HG03175 (cell line): ENCODE data around the gene CCDC86.
A peak's percentile ranks its signal among the peaks of the same experiment; 100 is the strongest.

Experiments
- ATAC-seq: cut with Tn5 transposase; IDR thresholded peaks from one replicate; pipeline ENCODE4 v1.9.1; 2021; ENCODE audit warnings: mild to moderate bottlenecking, moderate library complexity; ENCODE audit not compliant: unreplicated experiment

CCDC86 gene

DNA sequence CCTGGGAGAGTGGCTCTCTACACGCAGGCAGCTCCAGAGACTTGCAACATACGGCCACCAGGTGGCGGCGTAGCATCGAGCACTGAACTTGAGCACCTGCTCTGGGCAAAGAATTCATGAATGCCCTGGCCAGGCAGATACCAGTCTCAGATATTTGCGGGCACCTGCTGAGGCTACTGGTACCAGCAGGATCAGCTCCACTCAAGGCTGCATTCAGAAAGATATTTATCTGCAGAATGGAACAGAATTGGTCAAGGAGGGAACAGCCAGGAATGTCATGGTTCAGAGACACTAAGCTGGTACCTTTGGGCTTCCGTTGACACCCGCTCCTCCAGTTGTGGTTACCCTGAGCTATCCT, 10.8 kb upstream of the CCDC86 start:
- peak; percentile 72 for ATAC-seq

DNA sequence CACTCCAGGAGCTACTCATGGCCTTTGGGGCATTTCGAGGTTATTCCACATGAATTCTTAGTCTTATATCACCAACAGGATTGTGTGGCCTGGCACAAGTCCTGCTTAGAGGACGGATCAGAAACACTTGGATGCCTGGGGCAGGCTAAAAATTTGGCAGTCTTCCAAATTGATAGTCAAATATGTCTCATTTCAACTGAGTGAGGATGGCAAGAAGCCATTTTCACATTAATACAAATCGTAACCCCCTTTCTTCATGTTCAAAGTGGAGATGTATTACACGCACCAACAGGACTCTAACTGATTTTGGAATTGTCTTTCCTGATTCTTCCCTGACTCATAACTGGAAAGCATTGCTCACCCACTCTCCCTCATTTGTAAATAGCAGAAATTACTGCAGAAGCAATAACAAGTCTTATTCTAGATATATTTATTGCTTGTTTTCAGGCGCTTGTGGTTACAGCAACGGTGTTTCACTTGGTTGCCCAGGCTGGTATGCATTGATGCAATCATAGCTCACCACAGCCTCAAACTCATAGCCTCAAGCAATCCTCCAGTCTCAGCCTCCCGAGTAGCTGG, 10.3 kb upstream of the CCDC86 start:
- no peak for ATAC-seq

DNA sequence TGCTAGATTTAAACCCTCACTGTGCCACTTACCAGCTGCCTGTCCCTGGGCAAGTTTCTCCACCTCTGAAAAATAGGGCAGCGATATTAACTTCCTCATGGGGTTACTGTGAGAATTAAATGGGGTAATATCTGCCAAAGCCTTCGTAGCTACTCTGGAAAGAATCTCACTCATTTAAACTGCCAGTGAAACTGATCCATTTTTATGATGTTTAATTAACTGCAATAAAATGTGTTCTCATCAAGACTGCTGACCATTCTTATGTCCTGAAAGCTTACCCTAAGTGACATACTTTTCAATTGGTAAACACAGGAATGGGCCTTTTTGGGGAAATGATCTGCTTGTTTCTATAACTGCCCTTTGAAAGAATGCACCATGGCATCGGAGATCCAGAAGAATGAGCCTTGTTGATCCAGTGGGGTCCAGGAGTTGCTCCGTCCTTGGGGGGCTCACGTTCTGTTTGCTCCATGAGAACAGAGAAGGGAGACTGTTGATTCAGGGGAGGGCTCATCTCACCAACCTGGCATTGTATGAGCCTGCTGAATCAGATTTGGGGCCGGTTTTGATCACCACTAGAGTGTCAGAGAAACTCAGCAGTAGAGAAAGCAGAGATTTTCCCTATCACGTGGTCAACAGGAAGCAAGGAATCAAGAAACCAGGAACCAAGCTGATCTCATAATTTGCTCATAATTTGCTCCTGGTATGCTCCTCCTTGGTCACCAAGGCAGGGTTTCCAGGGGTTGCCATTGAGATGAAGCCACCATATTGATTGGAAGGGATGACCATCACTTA, 7.0 kb upstream of the CCDC86 start:
- ATAC-seq: no peak

DNA sequence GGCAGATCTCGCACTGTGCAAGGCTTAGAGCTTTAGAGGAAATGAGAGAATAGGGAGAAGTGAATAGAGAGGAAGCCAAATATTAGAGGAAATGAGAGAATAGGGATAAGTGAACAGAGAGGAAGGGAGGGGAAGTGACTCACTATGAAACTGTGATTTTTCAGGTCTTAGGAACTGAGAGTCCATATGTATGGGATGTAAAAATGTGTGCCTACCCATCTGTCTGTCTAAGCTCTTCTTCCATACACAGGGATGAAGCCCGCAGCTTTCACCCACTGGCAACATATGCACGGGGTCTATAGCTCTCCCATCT, 6.4 kb upstream of the CCDC86 start:
- no peak for ATAC-seq

DNA sequence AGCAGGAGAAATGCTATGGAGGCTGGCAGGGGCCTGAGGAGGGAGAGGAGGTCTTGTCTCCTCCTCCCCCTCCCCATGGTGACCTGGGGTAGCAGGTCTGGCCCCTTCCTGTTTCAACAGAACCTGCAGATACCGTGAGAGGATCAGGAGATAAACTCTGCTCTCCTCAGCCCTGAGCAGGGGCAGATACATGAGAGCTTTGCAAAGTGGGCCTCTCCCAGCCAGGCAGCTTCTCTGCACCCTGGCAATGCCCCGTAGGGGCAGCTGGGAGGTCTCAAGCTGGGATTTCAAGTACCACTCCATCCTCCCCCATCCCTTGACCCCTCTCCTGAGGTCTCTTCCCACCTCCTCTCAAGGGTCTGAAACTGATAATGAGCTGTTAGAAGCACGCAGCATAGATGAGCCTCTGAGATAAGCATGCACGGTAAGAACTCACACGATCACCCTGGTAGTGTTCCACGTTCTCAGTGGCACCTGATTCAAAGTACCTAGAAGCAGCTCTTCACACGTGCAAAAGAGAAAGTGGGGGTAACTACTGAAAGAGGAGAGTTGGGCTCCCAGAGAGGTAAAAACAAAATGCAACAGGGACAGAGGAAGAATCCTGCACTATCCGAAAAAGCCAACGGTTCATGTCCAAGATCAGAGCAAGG, 4.9 kb upstream of the CCDC86 start:
- ATAC-seq: no peak

DNA sequence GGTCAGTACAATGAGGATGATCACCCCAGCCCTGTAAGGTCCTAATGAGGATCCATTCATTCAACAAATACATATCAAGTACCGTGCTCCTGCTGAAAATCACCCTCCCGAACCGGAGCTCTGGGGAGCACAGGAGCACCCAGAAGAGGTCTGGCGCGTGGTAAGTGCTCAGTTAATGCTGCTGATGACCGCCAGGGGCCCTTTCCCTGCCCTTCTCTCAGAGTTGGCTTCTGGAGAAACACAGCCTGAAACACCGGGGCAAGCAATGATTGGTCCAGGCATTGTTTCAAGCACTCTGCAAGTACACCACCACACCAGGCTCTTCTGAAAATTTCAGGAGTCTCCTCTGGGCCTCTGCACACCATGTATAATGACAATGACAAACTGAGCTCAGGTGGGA, 3.8 kb upstream of the CCDC86 start:
- no peak for ATAC-seq

DNA sequence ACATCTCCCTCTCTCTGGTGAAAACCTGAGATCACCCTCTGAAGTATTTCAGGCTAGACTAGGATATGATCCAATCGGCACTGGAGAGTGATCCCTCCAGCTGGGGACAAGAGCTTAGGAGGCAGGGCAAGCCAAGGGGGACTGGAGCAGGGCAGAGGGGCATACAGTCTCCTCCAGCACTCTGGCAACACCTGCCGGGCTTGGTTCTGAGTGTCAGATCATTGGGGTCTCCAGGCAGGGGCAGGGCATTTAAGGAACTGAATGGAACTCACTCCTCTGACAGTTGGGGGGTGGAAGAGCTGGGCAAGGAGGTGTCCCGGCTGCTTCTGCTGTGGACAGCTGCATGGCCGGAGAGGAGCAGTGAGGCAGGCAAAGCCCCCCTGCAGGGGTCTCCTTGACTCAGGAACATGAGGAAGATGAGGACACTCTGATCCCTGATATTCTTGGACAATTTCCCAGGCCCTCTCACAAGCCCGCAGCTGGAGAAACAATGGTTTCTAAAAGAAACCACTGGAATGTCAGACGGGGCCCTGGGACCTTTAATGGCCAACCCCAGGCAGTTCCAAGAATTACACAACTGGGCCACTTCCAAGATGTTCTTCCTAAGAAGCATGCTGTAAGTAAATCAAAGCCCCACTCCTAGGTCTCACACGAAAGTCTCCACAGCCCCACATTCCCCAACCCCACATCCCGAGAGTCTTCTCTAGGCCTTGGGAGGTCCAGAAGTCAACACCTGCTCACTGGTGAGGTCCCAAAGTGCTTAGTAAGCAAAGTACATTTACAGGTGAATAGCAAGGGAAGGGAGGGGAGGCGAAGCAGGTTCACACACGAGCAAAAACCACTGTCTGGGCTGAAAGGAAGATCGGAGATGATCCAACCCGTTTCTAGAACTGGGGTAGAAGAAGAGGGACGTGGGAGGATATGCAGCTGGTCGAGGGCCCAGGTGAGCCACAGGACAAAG, 1.2 kb upstream of the CCDC86 start:
- ATAC-seq: no peak

DNA sequence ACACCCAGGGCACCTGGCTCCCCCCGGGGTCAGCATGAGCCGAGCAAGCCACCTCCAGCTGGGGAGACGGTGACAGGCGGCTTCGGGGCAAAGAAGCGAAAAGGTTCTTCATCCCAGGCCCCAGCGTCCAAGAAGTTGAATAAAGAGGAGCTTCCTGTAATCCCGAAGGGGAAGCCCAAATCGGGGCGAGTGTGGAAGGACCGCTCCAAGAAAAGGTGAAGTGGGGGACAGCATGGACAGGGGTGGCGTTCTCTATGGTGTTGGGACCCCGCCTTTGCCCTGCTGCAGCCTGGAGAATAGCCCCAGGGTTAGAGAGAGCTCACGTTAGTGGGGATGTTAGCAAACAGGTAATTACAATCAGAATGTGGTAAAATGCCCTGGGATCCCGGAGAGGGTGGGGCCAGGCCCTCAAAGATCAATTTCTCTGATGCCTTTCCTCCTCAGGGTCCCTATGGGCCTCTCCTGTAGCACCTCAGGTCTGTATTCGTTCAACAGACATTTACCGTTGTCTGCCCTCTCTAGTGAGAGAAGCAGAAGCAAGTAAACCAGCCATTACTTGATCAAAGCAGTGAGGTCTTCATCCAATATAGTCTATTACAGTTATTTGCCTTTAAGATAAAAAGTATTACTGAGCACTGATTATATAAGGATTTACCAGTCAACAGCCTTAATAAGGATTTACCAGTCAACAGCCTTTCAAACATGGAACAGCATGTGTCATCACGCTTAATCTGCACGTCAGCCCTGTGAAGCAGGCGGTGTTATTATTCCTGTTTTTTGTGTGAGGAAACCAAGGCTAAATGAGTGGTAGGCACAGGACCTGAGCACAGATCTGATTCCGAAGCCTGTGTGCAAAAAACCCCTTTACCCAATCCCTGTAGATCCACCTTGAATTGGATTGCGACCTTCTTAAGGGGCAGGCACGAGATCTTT, 1.0 kb downstream of the CCDC86 start:
- no peak for ATAC-seq

DNA sequence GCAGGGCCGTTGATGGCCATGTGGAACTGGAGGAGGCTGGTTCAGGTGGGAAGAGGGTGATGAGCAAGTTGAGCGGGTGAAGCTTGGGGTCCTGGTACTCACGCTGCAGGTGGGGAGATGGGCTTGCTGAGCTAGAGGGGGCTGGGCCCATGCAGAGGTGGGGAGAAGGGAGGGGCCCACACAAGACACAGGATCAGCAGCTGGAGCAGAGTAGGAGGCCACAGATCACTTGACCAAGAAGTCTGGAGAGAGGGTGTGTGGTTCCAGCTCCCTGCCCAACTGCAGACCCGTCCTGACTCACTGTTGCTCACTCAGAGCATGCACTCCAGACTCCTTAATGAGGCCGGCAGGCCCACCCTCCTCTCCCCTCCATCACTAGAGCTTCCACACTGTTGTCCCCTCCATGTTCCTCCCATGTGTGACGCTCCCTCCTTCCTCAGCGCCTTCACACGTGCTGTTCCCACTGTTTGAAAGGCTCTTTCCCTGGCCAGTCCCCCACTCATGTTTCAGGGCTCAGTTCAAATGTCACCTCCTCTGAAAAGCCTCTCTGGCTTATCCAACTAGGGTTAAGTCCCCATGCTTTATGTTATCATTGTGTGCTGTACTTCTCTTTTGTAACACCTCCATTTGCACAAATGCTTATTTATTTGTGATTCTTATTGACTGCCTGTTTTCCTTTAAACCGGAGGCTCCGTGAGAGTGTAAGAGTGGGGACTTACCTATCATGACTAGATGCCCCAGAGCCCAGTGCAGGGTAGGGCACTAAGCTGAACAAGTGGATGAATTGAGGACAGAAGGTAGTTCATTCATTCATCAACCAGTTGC, 2.3 kb downstream of the CCDC86 start:
- no peak for ATAC-seq

DNA sequence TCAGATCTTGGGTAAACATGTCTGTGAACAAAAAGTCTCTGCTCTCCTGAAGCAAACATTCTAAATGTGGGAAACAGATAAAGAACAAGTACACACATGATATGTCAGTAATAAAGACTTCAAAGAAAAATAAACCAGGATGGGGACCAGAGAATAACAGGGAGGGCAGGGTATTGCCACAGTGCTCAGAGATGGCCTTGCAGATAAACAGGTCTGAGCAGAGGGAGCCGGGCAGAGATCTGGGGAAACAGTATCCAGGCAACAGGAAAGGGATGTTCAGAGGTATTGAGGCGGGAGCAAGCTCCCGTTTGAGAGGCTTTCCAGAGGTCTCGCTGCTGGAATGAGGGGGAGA, 2.9 kb downstream of the CCDC86 start:
- ATAC-seq: no peak

DNA sequence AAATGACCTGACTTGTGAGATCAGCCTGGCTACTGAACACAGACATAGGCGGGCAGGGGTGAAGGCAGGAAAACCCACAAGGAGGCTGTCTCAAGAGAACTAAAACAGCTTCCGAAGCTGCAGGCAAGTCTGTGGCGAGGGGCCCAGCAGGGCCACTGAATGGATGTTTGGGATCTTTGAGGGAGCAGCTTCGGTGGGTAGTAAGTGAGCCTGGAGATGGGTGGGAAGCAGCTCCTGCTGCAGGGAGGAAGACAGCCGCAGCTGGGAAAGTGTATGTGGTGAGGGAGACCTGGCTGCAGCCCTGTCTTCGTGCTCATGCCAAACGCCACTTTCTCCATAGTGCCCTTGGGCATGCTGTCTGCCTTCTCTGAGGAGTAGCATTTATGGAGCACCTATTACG, 3.4 kb downstream of the CCDC86 start:
- no peak for ATAC-seq

DNA sequence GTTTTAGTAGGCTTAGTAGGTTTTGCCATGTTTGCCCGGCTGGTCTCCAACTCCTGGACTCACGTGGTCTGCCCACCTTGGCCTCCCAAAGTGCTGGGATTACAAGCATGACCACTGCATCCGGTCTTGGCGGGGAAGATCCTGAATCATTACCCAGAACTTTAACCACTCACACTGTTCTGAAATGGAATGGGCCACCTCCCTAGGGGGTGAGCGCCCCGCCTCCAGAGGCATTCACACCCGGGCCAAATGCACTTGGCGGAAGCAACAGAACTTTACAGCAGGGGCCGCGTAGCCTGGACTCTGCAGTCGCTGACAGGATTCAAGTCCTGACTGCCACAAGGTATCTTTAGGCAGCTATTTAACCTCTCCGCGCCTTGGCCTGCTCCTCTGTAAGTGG, 5.4 kb downstream of the CCDC86 start:
- ATAC-seq: no peak

DNA sequence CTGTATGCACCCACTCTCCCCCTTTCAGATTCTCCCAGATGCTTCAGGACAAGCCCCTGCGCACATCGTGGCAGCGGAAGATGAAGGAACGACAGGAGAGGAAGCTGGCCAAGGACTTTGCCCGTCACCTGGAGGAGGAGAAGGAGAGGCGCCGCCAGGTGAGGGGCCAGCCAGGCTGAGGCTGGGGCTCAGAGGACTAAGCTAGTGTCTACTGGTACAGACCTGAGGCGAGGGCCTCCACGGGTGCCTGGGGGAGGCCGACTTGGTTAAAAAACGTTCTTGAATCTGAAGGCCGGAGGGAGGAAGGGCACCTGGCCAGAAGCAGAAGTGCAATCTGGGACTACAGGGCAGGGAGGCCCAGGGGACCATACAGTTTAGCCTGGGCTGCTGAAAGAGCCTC, 6.0 kb downstream of the CCDC86 start:
- no peak for ATAC-seq

DNA sequence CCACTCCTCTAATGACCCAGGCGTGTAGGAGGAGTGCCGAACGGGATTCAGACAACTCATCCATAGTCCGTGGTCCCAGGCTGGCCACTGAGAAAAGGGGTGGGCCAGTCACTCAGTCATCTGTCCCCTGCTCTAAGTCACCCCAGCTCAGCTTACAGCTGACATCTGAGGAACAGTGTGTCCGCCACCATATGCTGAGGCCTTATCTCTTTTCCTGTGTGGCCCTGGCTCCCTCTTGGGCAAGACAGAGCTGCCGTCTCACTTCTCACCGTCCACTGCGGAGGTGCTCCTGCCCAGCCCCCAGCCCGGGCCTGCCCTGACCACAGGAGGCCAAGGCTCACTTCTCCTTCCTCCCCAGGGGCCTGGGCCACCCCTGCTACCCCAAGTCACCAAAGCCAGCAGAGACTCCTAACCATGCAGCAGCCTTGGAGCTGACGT, 6.8 kb downstream of the CCDC86 start:
- ATAC-seq: no peak

DNA sequence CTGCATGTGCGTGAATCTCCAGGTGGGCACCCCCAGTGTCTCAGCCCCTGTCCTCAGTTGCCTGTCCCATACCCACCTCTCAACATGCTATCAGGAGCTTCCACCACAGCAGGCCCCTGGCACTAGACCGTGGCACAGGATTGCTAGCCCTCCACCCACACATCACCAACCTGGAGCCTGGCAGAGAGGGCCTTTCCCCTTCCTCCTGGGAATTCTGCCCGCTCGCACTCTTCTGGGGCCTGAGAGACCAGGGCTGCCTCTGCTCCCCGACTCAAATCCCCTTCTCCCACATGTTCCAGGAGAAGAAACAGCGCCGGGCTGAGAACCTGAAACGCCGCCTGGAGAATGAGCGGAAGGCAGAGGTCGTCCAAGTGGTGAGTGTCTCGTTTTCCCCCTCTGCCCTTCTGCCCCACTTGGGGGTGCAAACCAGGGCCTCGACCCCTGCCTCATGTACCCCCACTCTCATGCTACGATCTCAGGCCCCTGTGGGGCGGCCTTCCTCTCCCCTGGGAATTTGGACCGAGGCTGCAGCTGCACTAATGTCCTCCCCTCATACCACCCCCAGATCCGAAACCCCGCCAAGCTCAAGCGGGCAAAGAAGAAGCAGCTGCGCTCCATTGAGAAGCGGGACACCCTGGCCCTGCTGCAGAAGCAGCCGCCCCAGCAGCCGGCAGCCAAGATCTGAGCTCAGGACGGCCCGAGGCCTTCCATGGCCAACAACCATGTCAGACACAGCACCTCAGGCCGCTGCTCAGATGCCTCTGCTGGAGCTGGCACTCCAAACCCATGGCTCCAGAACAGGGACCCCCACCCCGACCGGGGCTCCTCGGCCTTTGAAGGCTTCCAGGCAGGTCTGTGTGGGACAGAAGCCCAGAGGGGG, 8.0 kb downstream of the CCDC86 start:
- no peak for ATAC-seq

DNA sequence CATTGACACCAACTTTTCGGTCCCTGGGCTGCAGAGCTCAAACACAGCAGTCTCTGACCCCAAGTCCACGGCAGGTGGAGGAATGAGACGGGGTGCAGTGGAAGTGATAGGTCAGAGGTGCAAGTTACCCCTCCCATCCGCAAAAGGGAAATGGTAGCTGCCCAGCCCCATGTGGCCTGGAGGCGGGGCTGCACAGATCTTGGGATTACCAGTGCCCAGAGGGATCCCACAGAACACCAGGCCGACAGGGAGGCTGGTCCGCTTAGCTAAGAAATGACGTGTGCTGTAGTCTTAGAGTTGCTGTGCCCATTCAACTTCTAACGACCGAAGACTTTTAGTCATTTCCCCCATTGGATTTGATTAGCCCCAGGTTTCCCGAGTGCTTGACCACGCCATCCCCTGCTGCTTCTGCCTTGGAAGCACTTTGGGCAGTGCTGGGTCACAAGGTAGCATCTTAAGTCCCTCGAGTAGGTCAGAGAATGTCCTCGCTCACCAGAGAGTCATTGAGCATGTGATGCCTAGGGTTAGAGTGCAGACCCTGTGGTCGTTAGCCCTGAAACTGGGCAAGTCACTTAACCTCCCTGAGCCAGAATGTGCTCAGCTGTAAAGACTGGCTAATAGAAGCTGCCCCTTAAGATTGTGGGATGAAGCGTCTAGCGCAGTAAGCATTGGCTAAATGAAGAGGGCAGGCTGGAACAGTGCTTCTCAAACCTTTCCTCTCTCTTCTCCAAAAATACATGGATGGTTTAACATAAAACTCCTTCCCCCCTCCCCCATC, 9.6 kb downstream of the CCDC86 start:
- ATAC-seq: no peak

DNA sequence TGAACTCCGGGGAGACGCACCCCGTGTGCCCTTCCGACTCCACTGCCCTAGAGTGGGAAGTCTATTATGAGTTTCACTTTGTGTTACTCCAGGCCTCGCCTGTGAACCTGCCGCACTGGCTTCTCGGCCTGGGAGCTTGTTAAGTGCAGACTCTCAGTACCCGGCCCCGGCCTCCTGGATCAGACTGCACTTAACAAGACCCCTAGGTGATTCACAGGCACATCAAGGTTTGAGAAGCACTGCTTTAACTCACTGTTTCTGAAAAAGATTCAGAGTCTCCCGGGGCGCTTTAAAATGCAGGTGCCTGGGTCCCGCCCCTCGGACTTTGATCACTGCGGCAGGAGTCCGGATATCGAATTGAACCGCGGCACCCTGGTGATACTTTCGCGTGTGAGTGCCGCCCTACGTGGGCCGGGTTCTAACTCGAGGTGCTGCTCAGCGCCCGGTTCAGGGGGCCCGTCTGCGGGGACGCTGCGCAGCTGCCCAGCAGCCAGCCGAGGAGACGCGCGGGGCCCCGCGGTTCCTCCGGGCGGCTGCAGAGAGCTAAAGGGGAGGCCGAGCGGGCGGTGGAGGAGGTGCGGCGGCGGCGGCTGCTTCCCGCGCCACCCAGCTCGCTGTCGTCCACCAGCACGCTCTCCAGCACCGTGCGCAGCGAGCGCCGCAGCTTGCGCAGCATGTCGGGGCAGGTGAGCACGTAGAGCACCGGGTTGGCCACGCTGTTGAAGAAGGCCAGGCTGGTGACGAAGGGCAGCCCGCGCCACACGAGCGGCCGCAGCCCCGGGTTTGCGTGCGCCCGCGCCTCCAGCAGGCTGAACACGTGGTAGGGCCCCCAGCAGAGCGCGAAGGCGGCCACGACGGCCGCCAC, 10.4 kb downstream of the CCDC86 start:
- ATAC-seq: no peak
